Tibial nerve (tissue), 4 donors: ENCODE results near the gene ATPAF1.

Source experiments
- CTCF ChIP-seq, 5 experiments: fragments of 200-600 bp in 3 of 5; fragments of 450-650 bp in 2 of 5; sonication (generic) in 3 of 5; IDR thresholded peaks; one replicate each; pipeline ENCODE4 v1.5.1; 2016 to 2019; ENCODE audit warnings: antibody characterized with exemption in 5 of 5, mild to moderate bottlenecking in 3 of 5, moderate library complexity in 2 of 5
- EP300 ChIP-seq, 2 donors: sonication (generic); formaldehyde crosslinking; IDR thresholded peaks; one replicate each; pipeline ENCODE4 v1.6.1; 2017; ENCODE audit warnings: antibody characterized with exemption in 2 of 2, mild to moderate bottlenecking in 1 of 2

- TF ChIP-seq CTCF (IDR thresholded peaks at IDR 0.05) (no peak), EP300 (IDR thresholded peaks at IDR 0.05) (no peak)
Observed at GRCh38 chr1:46585312-46585938, 82.7 kb downstream of the ATPAF1 start.
